ENCODE measurements around the gene ST6GALNAC6. TPM values are rescaled to one million over a fixed set of nuclear protein-coding genes. Genes with fewer than 3 reads are reported as not detected.
"Not testable (repeated sequence)": the region's sequence is repeated elsewhere in the genome, so short reads cannot be mapped to it uniquely, and the experiment has no call there.

The ST6GALNAC6 gene
- total RNA-seq, 1 donor: 44.0 TPM

- H3K4me3 ChIP-seq (ENCODE audit: low read depth, low read length): no peak overlapping the region
- no peak for DNase-seq (ENCODE audit: low read depth)
- no peak for TF ChIP-seq CTCF (IDR thresholded peaks at IDR 0.05; ENCODE audit: insufficient read depth, low read depth, low read length)
Measured at GRCh38 chr9:127884976-127885490, 14.4 kb downstream of the ST6GALNAC6 start.

GRCh38 chr9:127884427-127884911, 14.9 kb downstream of the ST6GALNAC6 start:
- TF ChIP-seq CTCF (IDR thresholded peaks at IDR 0.05; ENCODE audit: insufficient read depth, low read depth, low read length): no peak
- no peak overlapping the region for H3K4me3 ChIP-seq (ENCODE audit: low read depth, low read length)
- no peak for DNase-seq (ENCODE audit: low read depth)

- H3K4me3 ChIP-seq (ENCODE audit: low read depth, low read length): no peak overlapping the region
- no peak for TF ChIP-seq CTCF (IDR thresholded peaks at IDR 0.05; ENCODE audit: insufficient read depth, low read depth, low read length)
- no peak for DNase-seq (ENCODE audit: low read depth)
Measured at GRCh38 chr9:127883959-127884358, 15.4 kb downstream of the ST6GALNAC6 start.

- DNase-seq (ENCODE audit: low read depth); H3K4me3 ChIP-seq (ENCODE audit: low read depth, low read length): not testable (repeated sequence)
Measured at GRCh38 chr9:127881715-127882114, 17.7 kb downstream of the ST6GALNAC6 start.

- H3K4me3 ChIP-seq (ENCODE audit: low read depth, low read length): no peak overlapping the region
- DNase-seq (ENCODE audit: low read depth): no peak
- TF ChIP-seq CTCF (IDR thresholded peaks at IDR 0.05; ENCODE audit: insufficient read depth, low read depth, low read length): no peak
Measured at GRCh38 chr9:127880143-127880542, 19.3 kb downstream of the ST6GALNAC6 start.

GRCh38 chr9:127878652-127879390, 20.6 kb downstream of the ST6GALNAC6 start:
- no peak for DNase-seq (ENCODE audit: low read depth)
- H3K4me3 ChIP-seq (ENCODE audit: low read depth, low read length): no peak overlapping the region
- no peak for TF ChIP-seq CTCF (IDR thresholded peaks at IDR 0.05; ENCODE audit: insufficient read depth, low read depth, low read length)

- TF ChIP-seq CTCF (IDR thresholded peaks at IDR 0.05; ENCODE audit: insufficient read depth, low read depth, low read length): no peak
- DNase-seq (ENCODE audit: low read depth): peak; percentile 76
- peak overlapping the region; percentile 59 for H3K4me3 ChIP-seq (ENCODE audit: low read depth, low read length)
Measured at GRCh38 chr9:127878001-127878651, 21.3 kb downstream of the ST6GALNAC6 start.
